Psoas muscle (tissue), 8 donors: ENCODE results near the gene B4GALT6. TPM values are rescaled to one million over a fixed set of nuclear protein-coding genes. Genes with fewer than 3 reads are reported as not detected.

Experiments
- ATAC-seq, 4 donors: fragments of 200-7000 bp; cut with Tn5 transposase; one replicate each; pipeline ENCODE4 v1.9.1; 2020; ENCODE audit warnings: moderate library complexity in 3 of 4, mild to moderate bottlenecking in 2 of 4
- DNase-seq, 2 donors: peaks; one replicate each; pipeline ENCODE4 v3.0.0-alpha.2; 2020
- H3K27ac ChIP-seq: fragments of 200-600 bp; one replicate; pipeline ENCODE4 v1.8.0; 2022
- H3K27me3 ChIP-seq, 3 donors: fragments of 200-600 bp in 1 of 3; one replicate each; pipeline versions ENCODE4 v1.6.1 to v1.8.0; 2013 to 2022; ENCODE audit warnings: low read length in 2 of 3, mild to moderate bottlenecking in 2 of 3, moderate library complexity in 1 of 3; ENCODE audit not compliant: insufficient read depth in 3 of 3
- H3K36me3 ChIP-seq, 2 donors: fragments of 200-600 bp in 1 of 2; one replicate each; pipeline versions ENCODE4 v1.6.1 to v1.8.0; 2013 to 2022; ENCODE audit warnings: low read depth in 1 of 2, mild to moderate bottlenecking in 1 of 2, moderate library complexity in 1 of 2; ENCODE audit not compliant: insufficient read depth in 1 of 2
- H3K4me1 ChIP-seq: fragments of 200-600 bp; one replicate; pipeline ENCODE4 v1.8.0; 2022
- H3K4me3 ChIP-seq: fragments of 200-600 bp; one replicate; pipeline ENCODE4 v1.8.0; 2022; ENCODE audit warnings: mild to moderate bottlenecking
- H3K9me3 ChIP-seq: fragments of 200-600 bp; one replicate; pipeline ENCODE4 v1.8.0; 2022
- CTCF ChIP-seq: fragments of 200-600 bp; IDR thresholded peaks from one replicate; pipeline ENCODE4 v1.8.0; 2022; ENCODE audit warnings: antibody characterized with exemption
- WGBS, 3 donors: extraction: QIAGEN DNeasy Blood & Tissue Kit; methylation state at CpG; one replicate each; pipeline versions ENCODE4 v1.1.6 to v1.1.7; 2013; 5-methylcytosine and 5-hydroxymethylcytosine counted together
- intact Hi-C, 2 donors: fragments of 100-400 bp; cut with DNase I; formaldehyde crosslinking; loops; one replicate each; pipeline versions ENCODE4 v1.11.0 to v1.14.2; 2022
- polyA plus RNA-seq, 3 donors: library from polyadenylated mRNA; stranded (reverse); fragments of 200-250 nt; gene quantifications; one replicate each; pipeline ENCODE4 v1.2.3, GENCODE V29; 2013
- total RNA-seq, 4 donors: library from RNA; stranded (reverse); fragmentation: NEBNext Ultra II Directional in 2 of 4; extraction: Animal tissue kit (Norgen Biotek cat#: 25700) in 2 of 4; gene quantifications; one replicate each; pipeline versions ENCODE4 v1.2.1 to v1.2.4, GENCODE V29; 2021 to 2023
- donor health status: healthy with polysubstance abuse.
- donor health status: DM: no; HTN: no; CAD: no; lungs with moderate emphysema.
- donor health status: Bipolar disorder and iron deficiency.
- donor health status: healthy.
- donor health status: DM: yes; HTN: yes; CAD: no.
- donor health status: DM: no; HTN: no; CAD: no.
- donor health status: DM: no; HTN: no; CAD: no.
- donor health status: DM: yes; HTN: yes; CAD: no.

The B4GALT6 gene
- total and polyA plus RNA-seq, 7 donors, result 0.98 to 13.3 (median 6.7) TPM

- ATAC-seq (peak; percentile 67 to 78 (median 74)), DNase-seq (no peak)
- no peak for TF ChIP-seq CTCF
- Histone ChIP-seq H3K27me3 (no peaks in the 10 kb centered on the region), H3K4me1 (peaks cover 22% of the 10 kb centered on the region), H3K4me3 (no peak overlapping the region), H3K36me3 (no peaks in the 10 kb centered on the region), H3K27ac (peak overlapping the region; percentile 75), H3K9me3 (no peaks in the 10 kb centered on the region)
- intact Hi-C loops, result no loop called here
- WGBS, 3 donors, result 70 to 83% (median 79%) methylated on average over 3 of the region's 3 CpGs
These were observed 5.1 kb downstream of the B4GALT6 start for GRCh38 chr18:31679133-31679742.

- 58 to 80% (median 66%) methylated on average over 4 of the region's 4 CpGs for WGBS, 3 donors
These were observed 6.0 kb downstream of the B4GALT6 start for GRCh38 chr18:31678425-31678824.

GRCh38 chr18:31677592-31677991 is 6.8 kb downstream of the B4GALT6 start:
- Histone ChIP-seq H3K27ac (peak overlapping the region; percentile 75), H3K4me3 (no peak overlapping the region), H3K4me1 (peaks cover 16% of the 10 kb centered on the region), H3K27me3 (no peaks in the 10 kb centered on the region), H3K36me3 (no peaks in the 10 kb centered on the region), H3K9me3 (no peaks in the 10 kb centered on the region)
- intact Hi-C loops, result no loop called here
- TF ChIP-seq CTCF, result no peak
- DNase-seq (no peak), ATAC-seq (no peak)
- WGBS, 3 donors, result 84 to 86% (median 84%) methylated on average over 6 of the region's 6 CpGs

More at GRCh38 chr18:31678425-31678824, 6.0 kb downstream of the B4GALT6 start:
- peak; percentile 77 to 93 (median 84) for ATAC-seq
- Histone ChIP-seq H3K4me3 (no peak overlapping the region), H3K36me3 (no peaks in the 10 kb centered on the region), H3K27me3 (no peaks in the 10 kb centered on the region), H3K4me1 (peaks cover 16% of the 10 kb centered on the region), H3K27ac (peak overlapping the region; percentile 75), H3K9me3 (no peaks in the 10 kb centered on the region)
- intact Hi-C loops, result no loop called here
- peak in 1 of 2 donors; percentile 66 for DNase-seq
- no peak for TF ChIP-seq CTCF

- Histone ChIP-seq H3K36me3 (no peaks in the 10 kb centered on the region), H3K27ac (no peak overlapping the region), H3K4me3 (no peak overlapping the region), H3K9me3 (no peaks in the 10 kb centered on the region), H3K27me3 (no peaks in the 10 kb centered on the region), H3K4me1 (peaks cover 16% of the 10 kb centered on the region)
- intact Hi-C loops, result no loop called here
- no peak for TF ChIP-seq CTCF
- ATAC-seq (no peak), DNase-seq (no peak)
These were observed 9.0 kb downstream of the B4GALT6 start for GRCh38 chr18:31675404-31675803.

- no peaks in the 10 kb centered on the region for H3K27me3 ChIP-seq
- no peak overlapping the region for H3K4me3 ChIP-seq
- TF ChIP-seq CTCF, result no peak
- H3K9me3 ChIP-seq, result no peaks in the 10 kb centered on the region
- peaks cover under 1% of the 10 kb centered on the region for H3K4me1 ChIP-seq
- ATAC-seq, result no peak
- intact Hi-C loops, result no loop called here
- no peak overlapping the region for H3K27ac ChIP-seq
- H3K36me3 ChIP-seq, result no peaks in the 10 kb centered on the region
- no peak for DNase-seq
These were observed 11.7 kb downstream of the B4GALT6 start for GRCh38 chr18:31672628-31673135.
